T-helper 2 cell treated with Interferon-gamma antibody and Interleukin-4, amounts not matched to agents 5 μg/mL and 100 μg/mL, for 36 hours (primary cell): ENCODE data around the gene RBM43.
"Not testable (repeated sequence)": the region's sequence is repeated elsewhere in the genome, so short reads cannot be mapped to it uniquely, and the experiment has no call there.

Experiments used
- DNase-seq: peaks from one replicate; pipeline ENCODE4 v3.0.0; 2021; ENCODE audit warnings: low spot score
- H3K27ac Mint-ChIP-seq: one replicate; pipeline ENCODE4 v1.8.0; 2021; ENCODE audit warnings: mild to moderate bottlenecking, mixed read lengths
- H3K27me3 Mint-ChIP-seq: one replicate; pipeline ENCODE4 v1.8.0; 2021; ENCODE audit warnings: low read depth, mixed read lengths
- H3K36me3 Mint-ChIP-seq: one replicate; pipeline ENCODE4 v1.8.0; 2021; ENCODE audit warnings: low read depth, mixed read lengths
- H3K4me1 Mint-ChIP-seq: one replicate; pipeline ENCODE4 v1.8.0; 2021; ENCODE audit warnings: low read depth, mixed read lengths
- H3K4me3 Mint-ChIP-seq: one replicate; pipeline ENCODE4 v1.8.0; 2022; ENCODE audit warnings: mild to moderate bottlenecking, moderate library complexity, mixed read lengths
- H3K9me3 Mint-ChIP-seq: one replicate; pipeline ENCODE4 v1.8.0; 2021; ENCODE audit warnings: mixed read lengths

RBM43 gene

DNA sequence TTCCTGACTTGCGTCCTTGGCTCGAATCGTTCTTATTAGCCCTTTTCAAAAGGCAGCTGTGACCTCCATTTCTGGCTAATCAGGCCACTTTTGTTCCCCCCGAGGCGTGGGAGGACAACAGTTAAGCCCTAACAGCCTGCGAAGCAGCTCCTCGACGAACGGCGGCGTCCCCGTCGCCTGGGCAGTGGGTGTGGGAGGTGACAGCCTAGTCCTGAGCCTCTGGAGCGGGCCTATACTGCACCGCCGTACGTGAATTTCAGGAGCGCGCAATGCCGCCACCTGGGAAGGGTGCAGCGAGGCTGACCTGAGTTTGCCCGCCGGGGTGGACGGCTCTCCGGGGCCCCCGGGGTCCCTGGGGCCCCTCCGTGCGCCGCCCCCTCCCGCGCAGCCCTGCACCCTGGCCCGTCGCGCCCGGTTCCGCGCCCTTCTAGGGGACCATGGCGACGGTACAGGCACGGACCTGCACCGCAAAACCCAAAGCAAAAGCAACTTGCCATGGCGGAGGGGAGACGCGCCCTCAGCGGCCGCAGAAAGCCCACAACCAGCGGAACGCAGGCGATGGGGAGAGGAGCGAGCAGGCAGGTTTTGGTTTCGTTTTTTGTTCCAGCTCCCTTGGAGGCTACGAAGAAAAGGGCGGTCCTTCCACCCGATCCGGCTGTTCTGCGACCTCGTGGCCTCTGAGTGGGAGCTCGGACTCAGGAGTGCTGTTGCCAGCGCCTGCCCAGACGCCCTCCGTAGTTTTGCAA lies at the start of gene RBM43:
Gene RBM43 (minus strand): TSS at position 633 of the 746 bp plus-strand sequence. CDS start 136 bp downstream, at position 497.
- peak; percentile 80 for DNase-seq
- Mint-ChIP-seq H3K4me1 (peaks cover 28% of the 10 kb centered on the region), H3K27me3 (no peaks in the 10 kb centered on the region), H3K9me3 (no peaks in the 10 kb centered on the region), H3K36me3 (peaks cover 6% of the 10 kb centered on the region), H3K27ac (peak within 1 kb of the TSS; percentile 99), H3K4me3 (peak within 1 kb of the TSS; percentile 94)

DNA sequence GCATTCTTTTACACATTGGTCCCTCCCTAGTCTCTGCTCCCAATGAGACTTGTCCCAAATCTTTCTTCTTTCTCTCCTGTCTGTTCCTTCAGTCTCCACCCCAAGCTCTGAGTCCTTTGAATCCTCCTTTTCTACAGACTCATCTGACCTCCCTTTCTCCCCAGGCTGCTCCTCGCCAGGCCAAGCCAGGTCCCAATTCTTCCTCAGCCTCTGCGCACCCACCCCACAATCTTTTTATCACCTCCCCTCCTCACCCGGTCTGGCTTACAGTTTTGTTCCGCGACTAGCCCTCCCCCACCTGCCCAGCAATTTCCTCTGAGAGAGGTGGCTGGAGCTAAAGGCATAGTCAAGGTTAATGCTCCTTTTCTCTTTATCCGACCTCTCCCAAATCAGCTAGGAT lies 48.6 kb upstream of the RBM43 start:
- not testable (repeated sequence) for H3K4me3 Mint-ChIP-seq, H3K4me1 Mint-ChIP-seq, H3K9me3 Mint-ChIP-seq

DNA sequence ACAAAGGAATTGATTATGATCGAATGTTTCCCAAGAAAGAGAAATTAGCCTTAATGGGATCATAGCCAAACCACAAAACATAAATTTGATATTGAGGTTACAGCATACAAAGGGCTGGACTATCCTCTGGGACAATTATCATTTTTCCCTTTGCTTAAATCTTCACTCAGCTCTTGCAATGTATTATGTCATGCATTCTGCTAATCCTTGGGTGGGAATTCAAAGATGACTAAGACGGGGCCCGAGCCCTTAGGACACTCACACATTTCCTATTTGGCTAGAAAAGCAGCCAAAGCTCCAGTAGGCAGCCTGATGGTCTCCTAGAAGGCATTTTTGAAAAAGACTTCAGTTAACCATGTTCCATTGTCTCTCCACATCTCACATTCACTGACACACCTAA lies 45.0 kb upstream of the RBM43 start:
- H3K27me3 Mint-ChIP-seq = peaks cover 12% of the 10 kb centered on the region
- no peaks in the 10 kb centered on the region for H3K36me3 Mint-ChIP-seq
- DNase-seq = no peak
- H3K9me3 Mint-ChIP-seq = no peaks in the 10 kb centered on the region
- H3K4me1 Mint-ChIP-seq = no peaks in the 10 kb centered on the region
- H3K27ac Mint-ChIP-seq = no peak overlapping the region
- no peak overlapping the region for H3K4me3 Mint-ChIP-seq

More for the DNA sequence above, 48.6 kb upstream of the RBM43 start:
- not testable (repeated sequence) for H3K27ac Mint-ChIP-seq, H3K36me3 Mint-ChIP-seq, DNase-seq, H3K27me3 Mint-ChIP-seq

DNA sequence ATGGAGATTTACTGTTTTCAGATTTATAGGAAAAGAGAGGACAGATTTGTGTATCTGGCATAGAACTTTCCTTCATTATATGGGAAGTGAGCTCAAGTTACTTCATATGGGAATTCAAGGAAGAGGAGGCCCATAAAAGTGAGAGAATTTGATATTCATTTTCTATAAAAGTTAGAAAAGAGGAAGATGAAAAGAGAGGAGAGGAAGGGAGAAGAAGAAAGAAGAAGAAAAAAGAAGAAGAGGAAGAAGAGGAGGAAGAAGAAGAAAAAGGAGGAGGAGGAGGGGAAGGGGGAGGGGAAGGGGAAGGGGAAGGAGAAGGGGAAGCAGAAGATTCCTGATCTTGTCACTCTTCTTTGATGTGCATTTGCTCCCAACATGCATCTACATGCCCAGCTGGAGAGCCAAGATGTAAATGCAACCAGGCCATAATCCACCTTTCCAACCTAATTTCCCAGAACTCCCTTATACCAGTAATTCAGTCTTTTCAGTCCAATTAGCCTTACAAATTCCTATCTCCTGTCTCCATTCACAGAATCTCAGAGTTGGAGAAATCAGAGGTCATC lies 43.5 kb upstream of the RBM43 start:
- H3K9me3 Mint-ChIP-seq = no peaks in the 10 kb centered on the region
- H3K27ac Mint-ChIP-seq = no peak overlapping the region
- H3K4me1 Mint-ChIP-seq = no peaks in the 10 kb centered on the region

DNA sequence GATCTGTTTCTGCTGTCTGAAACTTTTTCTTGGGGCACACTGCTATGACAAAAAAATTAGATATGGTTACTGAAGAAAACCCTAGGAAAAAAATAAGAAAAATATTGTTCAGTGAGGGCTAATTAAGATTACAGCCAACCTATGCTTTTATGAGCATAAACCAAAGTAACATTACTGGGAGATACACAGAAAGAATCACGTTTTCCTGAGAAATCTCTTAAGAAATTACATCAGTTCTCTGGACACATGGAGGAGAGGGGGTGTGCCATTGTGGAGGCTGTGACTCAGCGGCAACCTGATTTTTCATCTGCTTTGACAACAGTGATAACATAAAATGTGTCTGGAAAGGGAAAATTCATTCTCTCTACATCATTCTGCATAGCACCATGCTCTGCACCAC lies 41.2 kb upstream of the RBM43 start:
- Mint-ChIP-seq H3K27me3 (peaks cover 17% of the 10 kb centered on the region), H3K36me3 (no peaks in the 10 kb centered on the region), H3K4me3 (no peak overlapping the region), H3K4me1 (peaks cover 6% of the 10 kb centered on the region), H3K27ac (no peak overlapping the region), H3K9me3 (no peaks in the 10 kb centered on the region)
- no peak for DNase-seq

More for the DNA sequence above, 43.5 kb upstream of the RBM43 start:
- H3K36me3 Mint-ChIP-seq = no peaks in the 10 kb centered on the region
- no peak overlapping the region for H3K4me3 Mint-ChIP-seq
- peaks cover 17% of the 10 kb centered on the region for H3K27me3 Mint-ChIP-seq
- no peak for DNase-seq

DNA sequence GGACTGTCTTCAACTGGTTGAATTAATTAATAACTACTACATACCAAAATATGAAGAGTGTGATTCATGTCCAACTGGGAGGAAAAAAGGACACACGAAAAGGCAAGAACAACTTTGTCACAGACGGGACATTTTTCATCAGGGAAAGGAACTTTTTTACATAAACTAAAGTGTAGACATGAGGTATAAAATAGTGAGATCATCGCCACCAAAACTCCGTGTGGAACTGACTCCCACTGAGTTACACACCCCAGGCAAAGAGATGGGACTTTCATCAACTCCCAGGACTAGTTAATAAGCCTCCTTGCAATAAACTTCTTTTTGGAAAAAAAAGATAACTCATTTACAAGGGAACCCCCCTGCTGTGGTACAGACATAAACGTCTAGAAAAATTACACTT lies 40.7 kb upstream of the RBM43 start:
- no peaks in the 10 kb centered on the region for H3K9me3 Mint-ChIP-seq
- H3K27me3 Mint-ChIP-seq = peaks cover 14% of the 10 kb centered on the region
- H3K36me3 Mint-ChIP-seq = no peaks in the 10 kb centered on the region
- H3K4me3 Mint-ChIP-seq = no peak overlapping the region
- H3K4me1 Mint-ChIP-seq = peaks cover 11% of the 10 kb centered on the region
- H3K27ac Mint-ChIP-seq = no peak overlapping the region
- DNase-seq = no peak

DNA sequence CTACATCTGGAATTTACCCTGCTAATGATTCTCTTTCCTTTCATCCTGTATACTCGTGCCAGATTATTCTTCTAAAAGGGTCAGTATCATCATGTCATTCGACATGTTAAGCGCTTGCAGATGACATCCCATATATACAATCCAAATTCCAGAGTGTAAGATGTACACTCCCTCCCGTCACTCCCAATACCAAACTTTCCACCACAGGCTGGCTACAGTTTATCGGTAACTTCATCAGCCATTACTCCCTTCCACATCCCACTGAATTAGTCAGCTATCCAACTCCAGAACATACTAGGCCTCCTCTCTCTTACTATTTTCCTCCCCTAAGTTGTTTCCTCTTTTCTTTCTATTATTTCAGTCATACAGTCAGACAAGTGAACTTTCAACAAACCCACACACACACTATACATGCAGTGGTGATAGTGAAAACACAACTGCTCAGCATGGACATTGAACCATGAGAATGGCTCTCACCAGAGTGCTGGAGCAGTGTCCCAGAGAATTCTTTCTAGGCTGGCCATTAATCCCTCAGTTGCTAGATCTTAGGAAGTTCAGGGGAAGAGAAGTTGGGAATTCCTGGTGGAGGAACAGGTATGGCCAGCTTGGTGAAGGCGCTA lies 38.4 kb upstream of the RBM43 start:
- Mint-ChIP-seq H3K36me3 (no peaks in the 10 kb centered on the region), H3K4me1 (peaks cover 13% of the 10 kb centered on the region), H3K27ac (no peak overlapping the region), H3K9me3 (no peaks in the 10 kb centered on the region), H3K27me3 (peaks cover 10% of the 10 kb centered on the region), H3K4me3 (no peak overlapping the region)
- no peak for DNase-seq

DNA sequence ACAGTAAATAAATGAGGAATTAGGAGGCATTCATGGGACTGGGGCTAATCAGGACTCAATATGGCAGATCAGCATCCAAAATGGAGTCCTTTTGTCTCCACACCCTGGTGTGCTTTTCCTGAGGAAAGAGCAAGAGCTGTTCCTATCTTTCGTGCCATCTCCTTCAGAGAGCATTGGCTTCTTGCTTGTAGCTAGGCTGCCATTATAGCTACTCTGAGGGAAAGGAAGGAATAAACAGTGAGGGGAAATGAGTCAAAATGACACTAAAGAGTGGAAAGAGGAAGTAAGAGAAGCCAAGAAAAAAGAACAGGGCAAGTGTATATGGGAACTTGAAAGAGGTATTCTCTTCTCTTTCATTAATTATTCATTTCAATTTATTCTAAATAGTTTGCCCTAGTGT lies 36.2 kb upstream of the RBM43 start:
- H3K36me3 Mint-ChIP-seq = no peaks in the 10 kb centered on the region
- peaks cover 6% of the 10 kb centered on the region for H3K27me3 Mint-ChIP-seq
- H3K27ac Mint-ChIP-seq = no peak overlapping the region
- peaks cover 13% of the 10 kb centered on the region for H3K4me1 Mint-ChIP-seq
- no peak for DNase-seq
- H3K4me3 Mint-ChIP-seq = no peak overlapping the region
- no peaks in the 10 kb centered on the region for H3K9me3 Mint-ChIP-seq

DNA sequence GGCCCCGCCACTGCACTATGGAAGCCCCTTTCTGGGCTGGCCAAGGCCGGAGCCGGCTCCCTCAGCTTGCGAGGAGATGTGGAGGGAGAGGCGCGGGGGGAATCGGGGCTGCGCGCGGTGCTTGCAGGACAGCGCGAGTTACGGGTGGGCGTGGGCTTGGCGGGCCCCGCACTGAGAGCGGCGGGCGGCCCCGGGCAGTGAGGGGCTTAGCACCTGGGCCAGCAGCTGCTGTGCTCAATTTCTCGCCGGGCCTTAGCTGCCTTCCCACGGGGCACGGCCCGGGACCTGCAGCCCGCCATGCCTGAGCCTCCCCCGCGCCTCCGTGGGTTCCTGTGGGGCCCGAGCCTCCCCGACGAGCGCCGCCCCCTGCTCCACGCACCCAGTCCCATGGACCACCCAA lies 34.3 kb upstream of the RBM43 start:
- H3K4me3 Mint-ChIP-seq, H3K9me3 Mint-ChIP-seq, DNase-seq, H3K27me3 Mint-ChIP-seq, H3K36me3 Mint-ChIP-seq, H3K27ac Mint-ChIP-seq: not testable (repeated sequence)
- peaks cover 16% of the 10 kb centered on the region for H3K4me1 Mint-ChIP-seq

DNA sequence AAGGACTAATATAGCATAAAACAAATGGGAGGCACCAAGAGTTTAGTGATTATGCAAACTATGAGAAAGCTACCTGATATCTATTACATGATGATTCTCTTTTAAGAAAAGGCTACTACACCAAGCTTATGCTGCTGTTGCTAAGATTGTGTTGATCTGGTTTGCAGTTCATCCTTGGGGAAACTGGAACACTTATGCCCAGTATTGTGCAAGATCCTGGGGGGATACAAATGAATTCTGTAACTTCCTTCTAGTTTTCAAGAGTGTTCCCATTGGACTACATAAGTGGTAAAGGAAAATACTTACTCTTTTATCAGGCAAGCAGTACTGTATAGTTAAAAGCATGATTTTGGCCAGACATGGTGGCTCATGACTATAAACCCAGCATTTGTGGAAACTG lies 30.9 kb upstream of the RBM43 start:
- H3K27ac Mint-ChIP-seq = no peak overlapping the region
- no peak overlapping the region for H3K4me3 Mint-ChIP-seq
- peaks cover 23% of the 10 kb centered on the region for H3K4me1 Mint-ChIP-seq
- no peaks in the 10 kb centered on the region for H3K9me3 Mint-ChIP-seq
- peaks cover 11% of the 10 kb centered on the region for H3K36me3 Mint-ChIP-seq
- peaks cover 4% of the 10 kb centered on the region for H3K27me3 Mint-ChIP-seq
- no peak for DNase-seq

DNA sequence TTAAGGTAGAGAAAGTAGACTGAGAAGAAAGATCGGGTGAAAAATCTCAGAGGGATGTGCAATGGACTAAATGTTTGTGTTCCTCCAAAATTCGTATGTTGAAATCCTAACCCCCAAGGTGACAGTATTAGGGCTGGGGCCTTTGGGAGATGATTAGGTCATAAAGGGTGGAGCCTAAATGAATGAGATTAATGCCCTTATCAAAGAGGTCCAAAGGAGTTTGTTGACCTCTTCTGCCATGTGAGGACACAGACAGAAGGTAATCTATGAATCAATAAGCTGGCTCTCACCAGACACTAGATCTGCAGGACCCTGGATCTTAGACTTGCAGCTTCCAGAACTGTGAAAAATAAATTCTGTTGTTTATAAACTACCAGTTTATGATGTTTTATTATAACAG lies 30.5 kb upstream of the RBM43 start:
- Mint-ChIP-seq H3K36me3 (peaks cover 15% of the 10 kb centered on the region), H3K9me3 (no peaks in the 10 kb centered on the region), H3K27ac (no peak overlapping the region), H3K4me3 (no peak overlapping the region), H3K4me1 (peaks cover 25% of the 10 kb centered on the region), H3K27me3 (peaks cover 4% of the 10 kb centered on the region)
- no peak for DNase-seq

DNA sequence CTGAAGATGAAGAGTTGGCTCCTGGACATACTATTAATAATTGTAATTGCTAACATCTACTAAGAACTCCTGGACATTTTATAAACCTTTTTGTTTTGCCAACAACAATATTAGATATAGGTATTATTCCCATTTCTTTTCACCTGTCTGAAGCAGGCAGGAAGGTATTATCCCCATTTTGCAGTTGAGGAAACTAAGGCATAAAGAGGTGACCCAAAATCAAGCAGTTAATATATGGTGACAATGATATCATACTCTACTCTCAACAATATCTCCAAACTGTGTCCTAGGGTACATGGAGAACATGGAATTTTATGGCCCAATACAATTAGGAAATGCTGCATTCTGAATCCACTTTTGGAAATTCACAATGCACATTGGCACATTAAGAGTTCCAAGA lies 29.6 kb upstream of the RBM43 start:
- H3K27ac Mint-ChIP-seq = no peak overlapping the region
- peaks cover 30% of the 10 kb centered on the region for H3K4me1 Mint-ChIP-seq
- peaks cover 22% of the 10 kb centered on the region for H3K36me3 Mint-ChIP-seq

DNA sequence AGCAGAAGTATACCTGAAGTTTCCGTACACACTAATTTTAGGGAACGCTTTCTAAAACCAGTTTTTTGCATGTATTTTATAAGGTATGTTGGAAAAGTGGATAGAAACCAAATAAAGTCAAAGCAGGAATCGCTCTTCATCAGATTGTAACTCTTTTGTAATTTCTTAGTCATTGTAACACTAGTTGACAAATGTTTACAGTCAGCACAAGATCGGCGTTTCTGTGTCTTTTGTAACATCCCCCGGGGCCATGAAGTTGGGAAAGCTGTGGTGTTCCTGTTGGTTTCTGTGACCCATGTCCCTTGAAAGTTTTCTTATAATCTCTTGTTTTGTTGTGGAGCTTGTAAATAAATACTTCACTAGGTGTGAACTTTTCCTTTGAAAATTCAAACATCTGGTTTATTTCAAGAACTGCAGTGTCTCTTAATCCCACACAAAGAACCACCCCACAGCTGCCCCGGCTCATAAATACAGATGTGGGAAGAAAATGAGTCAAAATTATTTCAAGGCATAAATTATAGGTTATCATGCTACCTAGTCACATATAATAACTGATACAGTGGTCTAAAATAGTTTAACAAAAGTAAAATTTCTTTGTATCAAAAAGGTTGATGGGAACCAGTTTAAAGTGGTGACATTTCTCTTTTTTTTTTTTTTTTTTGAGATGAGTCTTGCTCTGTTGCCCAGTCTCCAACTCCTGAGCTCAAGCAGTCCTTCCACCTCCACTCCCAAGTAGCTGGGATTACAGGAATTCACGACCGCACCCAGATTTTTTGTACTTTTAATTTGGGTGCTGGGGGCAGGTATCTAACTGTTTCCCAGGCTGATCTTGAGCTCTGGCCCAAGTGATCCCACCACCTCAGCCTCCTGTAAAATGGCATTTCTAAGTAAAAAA lies 28.6 kb upstream of the RBM43 start:
- Mint-ChIP-seq H3K36me3 (peaks cover 24% of the 10 kb centered on the region), H3K4me3 (peak overlapping the region; percentile 98), H3K27me3 (peaks cover 4% of the 10 kb centered on the region), H3K9me3 (no peaks in the 10 kb centered on the region), H3K4me1 (peaks cover 36% of the 10 kb centered on the region), H3K27ac (peak overlapping the region; percentile 98)
- peak; percentile 8 for DNase-seq

More for the DNA sequence above, 29.6 kb upstream of the RBM43 start:
- Mint-ChIP-seq H3K4me3 (peak overlapping the region; percentile 98), H3K9me3 (no peaks in the 10 kb centered on the region), H3K27me3 (peaks cover 4% of the 10 kb centered on the region)
- no peak for DNase-seq
